A549 (cell line): ENCODE results near the gene USF1. TPM values are rescaled to one million over a fixed set of nuclear protein-coding genes. Genes with fewer than 3 reads are reported as not detected.

ENCODE experiments used
- ATAC-seq, 2 experiments: fragments of 200-7000 bp in 1 of 2; fragments of >200 bp in 1 of 2; cut with Nextera tagmentation in 1 of 2; cut with Tn5 transposase in 1 of 2; 3 replicates each; pipeline versions ENCODE4 v1.8.0 to v1.9.1; 2018 to 2020; ENCODE audit warnings: mild to moderate bottlenecking in 1 of 2, moderate library complexity in 1 of 2
- CTCF ChIA-PET: fragments of 300-600 bp; sonication (Branson Sonifier 250); formaldehyde crosslinking; extraction: SDS; loops from one replicate; lab custom pipeline; 2021; ENCODE audit warnings: antibody characterized with exemption, inconsistent platforms; lab: Yijun Ruan, JAX
- POLR2A ChIA-PET: fragments of 350-600 bp; formaldehyde crosslinking; extraction: SDS; loops from one replicate; lab custom pipeline; 2021; ENCODE audit warnings: antibody characterized with exemption, inconsistent platforms; lab: Yijun Ruan, JAX
- DNase-seq, 2 experiments: peaks; one replicate each; pipeline versions ENCODE4 v3.0.0 to v3.0.0-alpha.2; 2011 to 2016; ENCODE audit warnings: low read depth in 1 of 2, low spot score in 1 of 2
- FAIRE-seq: peaks from 2 replicates; lab custom pipeline; 2011; peaks lifted over from hg19 to GRCh38; lab: Jason Lieb, UNC
- H3K27ac ChIP-seq, 2 experiments: fragments of >200 bp; sonication (Bioruptor Twin); formaldehyde crosslinking; 3 replicates each; pipeline ENCODE4 v1.5.1; 2016 to 2017
- H3K4me1 ChIP-seq: fragments of >200 bp; sonication (Bioruptor Twin); formaldehyde crosslinking; 3 replicates; pipeline ENCODE4 v1.6.1; 2016
- H3K4me2 ChIP-seq: fragments of >200 bp; sonication (Bioruptor Twin); formaldehyde crosslinking; 3 replicates; pipeline ENCODE4 v1.6.1; 2016
- H3K4me3 ChIP-seq: fragments of >200 bp; sonication (Bioruptor Twin); formaldehyde crosslinking; 3 replicates; pipeline ENCODE4 v1.5.1; 2016
- H3K9me3 ChIP-seq: fragments of >200 bp; sonication (Bioruptor Twin); formaldehyde crosslinking; 3 replicates; pipeline ENCODE4 v1.6.1; 2016
- CBX2 ChIP-seq: fragments of 200-600 bp; sonication (generic); IDR thresholded peaks from 2 replicates; pipeline ENCODE4 v1.6.1; 2016; ENCODE audit warnings: low read depth, mild to moderate bottlenecking, borderline replicate concordance
- HOXB5 ChIP-seq: fragments of 250-450 bp; sonication (Bioruptor Pico); IDR thresholded peaks from 2 replicates; pipeline ENCODE4 v1.5.0; 2020; ENCODE audit warnings: mild to moderate bottlenecking, moderate library complexity
- MAFK ChIP-seq: fragments of 450-650 bp; IDR thresholded peaks from 2 replicates; pipeline ENCODE4 v1.6.1; 2014; ENCODE audit not compliant: partially characterized antibody
- NFE2L2 ChIP-seq: fragments of 150-350 bp; conservative IDR thresholded peaks from 2 replicates; pipeline ENCODE4 v1.6.1; 2014; ENCODE audit warnings: low read length
- PBX3 ChIP-seq: IDR thresholded peaks from 2 replicates; pipeline ENCODE4 v1.6.1; 2012
- PHF8 ChIP-seq: fragments of 200-600 bp; sonication (generic); IDR thresholded peaks from 2 replicates; pipeline ENCODE4 v1.6.1; 2016; ENCODE audit warnings: low read depth, mild to moderate bottlenecking, antibody characterized with exemption, moderate library complexity, borderline replicate concordance
- POLR2A ChIP-seq: IDR thresholded peaks from 2 replicates; pipeline ENCODE4 v1.6.1; 2012; ENCODE audit warnings: mild to moderate bottlenecking, low read length
- RAD21 ChIP-seq, 2 experiments: fragments of >200 bp in 1 of 2; sonication (Bioruptor Twin) in 1 of 2; formaldehyde crosslinking in 1 of 2; IDR thresholded peaks in 1 of 2; conservative IDR thresholded peaks in 1 of 2; 2 replicates in 1 of 2; 3 replicates in 1 of 2; pipeline ENCODE4 v1.6.1; 2012 to 2018; ENCODE audit warnings: inconsistent platforms in 1 of 2
- RNF2 ChIP-seq: fragments of 200-600 bp; sonication (generic); IDR thresholded peaks from 2 replicates; pipeline ENCODE4 v1.6.1; 2016; ENCODE audit warnings: low read depth, mild to moderate bottlenecking, antibody characterized with exemption, moderate library complexity, borderline replicate concordance
- SMC3 ChIP-seq: fragments of >200 bp; sonication (Bioruptor Twin); formaldehyde crosslinking; IDR thresholded peaks from 3 replicates; pipeline ENCODE4 v1.6.1; 2018; ENCODE audit warnings: inconsistent platforms
- WGBS: methylation state at CpG from one replicate; pipeline ENCODE4 v1.1.6; 2017; ENCODE audit errors: missing lambda C conversion rate; 5-methylcytosine and 5-hydroxymethylcytosine counted together
- polyA plus RNA-seq, 4 experiments: library from polyadenylated mRNA; depleted of rRNA in 3 of 4; stranded (reverse); fragments of >200 nt; fragmentation: RNase III in 1 of 4; extraction: RNeasy Plus Mini Kit Qiagen cat#74134 plus additional on column Dnase treatment in 1 of 4; gene quantifications; 2 replicates in 3 of 4; 3 replicates in 1 of 4; pipeline ENCODE4 v1.2.3, GENCODE V29; 2011 to 2017
- TF ChIP-seq, protein P1 (sequence below): fragments of 200-600 bp; sonication (generic); IDR thresholded peaks from 2 replicates; pipeline ENCODE4 v1.6.1; 2016; ENCODE audit warnings: antibody characterized with exemption, mild to moderate bottlenecking, moderate library complexity
- TF ChIP-seq, protein P2 (sequence below): fragments of 150-350 bp; IDR thresholded peaks from 2 replicates; pipeline ENCODE4 v1.6.1; 2014; ENCODE audit warnings: low read depth, mild to moderate bottlenecking, low read length
- TF ChIP-seq, protein P3 (sequence below): fragments of >200 bp; sonication (Bioruptor Twin); formaldehyde crosslinking; IDR thresholded peaks from 3 replicates; pipeline ENCODE4 v1.5.1; 2016

The USF1 gene
- polyA plus RNA-seq, 2 of the 4 experiments (the other 2 are of a cell fraction) = 35.5 to 60.5 TPM

- POLR2A ChIA-PET = interaction anchor here (0.5 kb wide), 1 partner anchor 82 kb away, joined by 3 read pairs; no protein-coding TSS in a partner anchor
- H3K4me2 ChIP-seq = 0 out of 3 replicates have a peak overlapping the region, but pooled peaks have one; percentile 26
- ATAC-seq (no peak), FAIRE-seq (no peak), DNase-seq (no peak)
- 92% methylated on average over 19 of the region's 19 CpGs for WGBS
- TF ChIP-seq NFE2L2 (no peak), MAFK (no peak), HOXB5 (no peak), RAD21 (conservative IDR thresholded peaks at IDR 0.05 in 1 of 2, IDR thresholded peaks at IDR 0.05 in 1 of 2) (no peak)
- TF ChIP-seq, protein P1, sequence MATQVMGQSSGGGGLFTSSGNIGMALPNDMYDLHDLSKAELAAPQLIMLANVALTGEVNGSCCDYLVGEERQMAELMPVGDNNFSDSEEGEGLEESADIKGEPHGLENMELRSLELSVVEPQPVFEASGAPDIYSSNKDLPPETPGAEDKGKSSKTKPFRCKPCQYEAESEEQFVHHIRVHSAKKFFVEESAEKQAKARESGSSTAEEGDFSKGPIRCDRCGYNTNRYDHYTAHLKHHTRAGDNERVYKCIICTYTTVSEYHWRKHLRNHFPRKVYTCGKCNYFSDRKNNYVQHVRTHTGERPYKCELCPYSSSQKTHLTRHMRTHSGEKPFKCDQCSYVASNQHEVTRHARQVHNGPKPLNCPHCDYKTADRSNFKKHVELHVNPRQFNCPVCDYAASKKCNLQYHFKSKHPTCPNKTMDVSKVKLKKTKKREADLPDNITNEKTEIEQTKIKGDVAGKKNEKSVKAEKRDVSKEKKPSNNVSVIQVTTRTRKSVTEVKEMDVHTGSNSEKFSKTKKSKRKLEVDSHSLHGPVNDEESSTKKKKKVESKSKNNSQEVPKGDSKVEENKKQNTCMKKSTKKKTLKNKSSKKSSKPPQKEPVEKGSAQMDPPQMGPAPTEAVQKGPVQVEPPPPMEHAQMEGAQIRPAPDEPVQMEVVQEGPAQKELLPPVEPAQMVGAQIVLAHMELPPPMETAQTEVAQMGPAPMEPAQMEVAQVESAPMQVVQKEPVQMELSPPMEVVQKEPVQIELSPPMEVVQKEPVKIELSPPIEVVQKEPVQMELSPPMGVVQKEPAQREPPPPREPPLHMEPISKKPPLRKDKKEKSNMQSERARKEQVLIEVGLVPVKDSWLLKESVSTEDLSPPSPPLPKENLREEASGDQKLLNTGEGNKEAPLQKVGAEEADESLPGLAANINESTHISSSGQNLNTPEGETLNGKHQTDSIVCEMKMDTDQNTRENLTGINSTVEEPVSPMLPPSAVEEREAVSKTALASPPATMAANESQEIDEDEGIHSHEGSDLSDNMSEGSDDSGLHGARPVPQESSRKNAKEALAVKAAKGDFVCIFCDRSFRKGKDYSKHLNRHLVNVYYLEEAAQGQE = no peak
- TF ChIP-seq, protein P2, sequence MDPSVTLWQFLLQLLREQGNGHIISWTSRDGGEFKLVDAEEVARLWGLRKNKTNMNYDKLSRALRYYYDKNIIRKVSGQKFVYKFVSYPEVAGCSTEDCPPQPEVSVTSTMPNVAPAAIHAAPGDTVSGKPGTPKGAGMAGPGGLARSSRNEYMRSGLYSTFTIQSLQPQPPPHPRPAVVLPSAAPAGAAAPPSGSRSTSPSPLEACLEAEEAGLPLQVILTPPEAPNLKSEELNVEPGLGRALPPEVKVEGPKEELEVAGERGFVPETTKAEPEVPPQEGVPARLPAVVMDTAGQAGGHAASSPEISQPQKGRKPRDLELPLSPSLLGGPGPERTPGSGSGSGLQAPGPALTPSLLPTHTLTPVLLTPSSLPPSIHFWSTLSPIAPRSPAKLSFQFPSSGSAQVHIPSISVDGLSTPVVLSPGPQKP = no peak
- H3K4me1 ChIP-seq = peaks cover 27% of the 10 kb centered on the region
- H3K27ac ChIP-seq = peak overlapping the region in 1 of 2 experiments; percentile 71; a peak in 3 of 6 replicates
- CTCF ChIA-PET = interaction anchor here (0.7 to 13.9 kb wide), 18 partner anchors 9 to 346 kb away, joined by 3 to 319 read pairs (median 4); partner anchors contain the start of genes F11R, KLHDC9 and NECTIN4
- no peaks in the 10 kb centered on the region for H3K9me3 ChIP-seq
- no peak overlapping the region for H3K4me3 ChIP-seq
These were observed 27.1 kb upstream of the USF1 start for GRCh38 chr1:161072751-161073449.

DNA sequence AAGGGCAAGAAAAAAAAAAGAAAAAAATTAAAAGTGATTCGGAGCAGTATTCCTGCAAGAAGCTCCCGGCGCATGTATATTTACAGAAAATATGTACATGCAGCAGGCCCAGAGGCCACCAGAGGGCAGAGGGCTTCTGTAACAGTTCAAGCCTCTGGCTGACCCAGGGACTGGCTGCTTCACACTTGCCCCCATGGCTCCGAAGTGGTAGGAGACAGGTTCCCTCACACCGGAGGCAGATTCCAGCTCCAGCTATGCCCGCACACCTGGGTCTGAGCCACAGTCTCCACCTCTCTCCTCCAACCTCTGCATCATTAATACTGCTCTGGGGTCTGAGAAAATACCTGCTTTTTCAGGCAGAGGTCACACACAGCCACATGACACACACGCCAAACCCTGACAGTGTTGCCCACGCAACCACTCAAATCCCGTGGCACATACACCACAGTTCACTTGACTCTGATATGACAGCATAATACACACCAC lies 26.2 kb upstream of the USF1 start:
- FAIRE-seq = no peak
- POLR2A ChIA-PET = interaction anchor here (0.6 to 0.7 kb wide), 2 partner anchors 16 to 20 kb away, joined by 3 read pairs; no protein-coding TSS in a partner anchor
- TF ChIP-seq SMC3 = peak; percentile 91
- TF ChIP-seq, protein P3, sequence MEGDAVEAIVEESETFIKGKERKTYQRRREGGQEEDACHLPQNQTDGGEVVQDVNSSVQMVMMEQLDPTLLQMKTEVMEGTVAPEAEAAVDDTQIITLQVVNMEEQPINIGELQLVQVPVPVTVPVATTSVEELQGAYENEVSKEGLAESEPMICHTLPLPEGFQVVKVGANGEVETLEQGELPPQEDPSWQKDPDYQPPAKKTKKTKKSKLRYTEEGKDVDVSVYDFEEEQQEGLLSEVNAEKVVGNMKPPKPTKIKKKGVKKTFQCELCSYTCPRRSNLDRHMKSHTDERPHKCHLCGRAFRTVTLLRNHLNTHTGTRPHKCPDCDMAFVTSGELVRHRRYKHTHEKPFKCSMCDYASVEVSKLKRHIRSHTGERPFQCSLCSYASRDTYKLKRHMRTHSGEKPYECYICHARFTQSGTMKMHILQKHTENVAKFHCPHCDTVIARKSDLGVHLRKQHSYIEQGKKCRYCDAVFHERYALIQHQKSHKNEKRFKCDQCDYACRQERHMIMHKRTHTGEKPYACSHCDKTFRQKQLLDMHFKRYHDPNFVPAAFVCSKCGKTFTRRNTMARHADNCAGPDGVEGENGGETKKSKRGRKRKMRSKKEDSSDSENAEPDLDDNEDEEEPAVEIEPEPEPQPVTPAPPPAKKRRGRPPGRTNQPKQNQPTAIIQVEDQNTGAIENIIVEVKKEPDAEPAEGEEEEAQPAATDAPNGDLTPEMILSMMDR = peak; percentile 75
- no peak for TF ChIP-seq PBX3
- peak; percentile 73 to 81 for TF ChIP-seq RAD21 (conservative IDR thresholded peaks at IDR 0.05 in 1 of 2, IDR thresholded peaks at IDR 0.05 in 1 of 2)
- TF ChIP-seq, all 56 proteins: peak for 3

DNA sequence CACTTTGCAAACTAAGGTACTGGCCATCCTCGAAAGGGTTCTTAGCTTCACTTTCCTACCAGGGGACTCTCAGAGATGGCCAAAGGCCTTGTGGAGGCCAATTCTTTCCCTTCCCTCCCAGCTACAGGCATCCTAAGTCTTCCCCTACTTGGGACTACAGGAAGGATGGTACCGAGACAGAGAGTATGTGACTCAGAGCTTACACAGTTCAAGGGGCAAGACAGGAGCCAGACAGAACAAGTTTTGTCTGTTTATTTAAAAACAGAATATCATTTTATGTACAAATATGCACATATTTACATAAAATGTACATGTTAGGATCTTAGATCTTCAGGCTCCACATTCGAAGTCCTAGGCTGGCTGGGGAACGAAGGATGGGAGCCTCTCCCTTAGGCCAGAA lies 25.0 kb upstream of the USF1 start:
- Histone ChIP-seq H3K27ac (no peak overlapping the region), H3K9me3 (no peaks in the 10 kb centered on the region), H3K4me1 (peaks cover 27% of the 10 kb centered on the region), H3K4me2 (no peak overlapping the region)
- FAIRE-seq (no peak), ATAC-seq (no peak), DNase-seq (no peak)
- POLR2A ChIA-PET = interaction anchor here (0.6 kb wide), 1 partner anchor 71 kb away, joined by 4 read pairs; no protein-coding TSS in a partner anchor
- WGBS = 67% methylated on average over 4 of the region's 4 CpGs
- TF ChIP-seq RNF2 (no peak), SMC3 (no peak), PBX3 (no peak), POLR2A (no peak), PHF8 (no peak), CBX2 (no peak)
- TF ChIP-seq, all 56 proteins: peak for 0
- H3K4me3 ChIP-seq = no peak overlapping the region
- CTCF ChIA-PET = interaction anchor here (0.6 to 13.9 kb wide), 24 partner anchors 9 to 121 kb away, joined by 3 to 319 read pairs (median 7); partner anchors contain the start of genes B4GALT3, ITLN2, KLHDC9 and NECTIN4

More for the DNA sequence above, 26.2 kb upstream of the USF1 start:
- Histone ChIP-seq H3K4me3 (no peak overlapping the region), H3K9me3 (no peaks in the 10 kb centered on the region), H3K4me2 (no peak overlapping the region), H3K4me1 (peaks cover 27% of the 10 kb centered on the region), H3K27ac (peak overlapping the region in 1 of 2 experiments; percentile 51; a peak in 2 of 6 replicates)
- ATAC-seq (peak; percentile 77 to 83), DNase-seq (peak; percentile 70 to 72)
- CTCF ChIA-PET = interaction anchor here (0.6 to 13.9 kb wide), 36 partner anchors 8 to 345 kb away, joined by 3 to 319 read pairs (median 5); partner anchors contain the start of genes B4GALT3, DEDD, F11R and ITLN2
- 62% methylated on average over 9 of the region's 9 CpGs for WGBS
